GM21576 (cell line): Measurements from ENCODE around the gene SLC5A10.
A peak's percentile ranks its signal among the peaks of the same experiment; 100 is the strongest.
"Not testable (repeated sequence)": the region's sequence is repeated elsewhere in the genome, so short reads cannot be mapped to it uniquely, and the experiment has no call there.

Experiments
- ATAC-seq: cut with Tn5 transposase; IDR thresholded peaks from one replicate; pipeline ENCODE4 v1.9.1; 2021; ENCODE audit warnings: mild to moderate bottlenecking, moderate library complexity; ENCODE audit not compliant: unreplicated experiment

The SLC5A10 gene

GRCh38 chr17:18946536-18946935, 5.4 kb upstream of the SLC5A10 start:
- ATAC-seq: no peak

GRCh38 chr17:18947866-18948265, 4.1 kb upstream of the SLC5A10 start:
- ATAC-seq: no peak

DNA sequence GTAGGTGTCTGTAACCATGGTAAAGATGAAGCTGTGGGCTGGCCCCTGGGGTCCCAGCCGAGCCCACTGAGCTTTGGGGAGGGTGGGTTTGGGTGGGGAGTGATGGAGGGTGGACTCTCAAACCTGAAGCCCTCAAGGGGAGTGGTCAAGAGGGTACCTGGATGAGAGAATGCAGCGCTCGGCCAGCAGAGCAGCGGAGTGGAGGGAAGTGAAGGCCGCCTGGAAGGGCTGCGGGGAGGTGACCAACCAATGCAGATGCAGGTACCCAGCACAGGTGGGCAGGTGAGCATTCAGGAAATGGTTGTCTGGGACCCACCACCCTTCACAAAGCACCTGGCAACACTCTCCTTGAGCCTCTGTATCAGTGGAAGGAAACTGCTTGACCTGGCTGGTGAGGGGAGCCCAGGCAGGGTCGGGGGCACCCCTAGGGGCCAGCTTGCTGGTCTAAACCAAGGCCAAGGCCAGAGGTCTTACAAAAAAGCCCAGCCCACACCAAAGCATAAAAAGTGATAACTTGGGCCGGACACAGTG, 3.4 kb upstream of the SLC5A10 start:
- ATAC-seq: no peak

- ATAC-seq: no peak
These were observed 2.4 kb upstream of the SLC5A10 start for GRCh38 chr17:18949566-18949965.

DNA sequence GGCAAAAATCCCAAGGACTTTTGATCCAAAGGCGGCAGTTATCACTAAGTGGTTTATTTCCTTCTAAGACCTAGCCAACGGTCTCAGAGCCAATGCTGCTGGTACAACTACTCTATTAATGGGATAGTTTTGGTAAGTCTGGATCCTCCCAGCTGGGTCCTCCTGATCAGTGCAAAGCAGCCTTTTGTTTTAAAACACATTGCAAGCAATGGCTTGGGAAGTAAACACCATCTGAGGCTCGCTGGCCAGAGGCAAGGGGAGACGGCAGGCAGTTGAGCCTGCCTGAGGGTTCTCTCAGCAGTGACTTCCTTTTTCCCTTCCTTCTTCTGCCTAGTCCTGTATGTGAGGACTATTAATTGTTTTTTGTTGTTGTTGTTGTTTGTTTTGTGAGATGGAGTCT, 1.6 kb upstream of the SLC5A10 start:
- ATAC-seq: no peak

DNA sequence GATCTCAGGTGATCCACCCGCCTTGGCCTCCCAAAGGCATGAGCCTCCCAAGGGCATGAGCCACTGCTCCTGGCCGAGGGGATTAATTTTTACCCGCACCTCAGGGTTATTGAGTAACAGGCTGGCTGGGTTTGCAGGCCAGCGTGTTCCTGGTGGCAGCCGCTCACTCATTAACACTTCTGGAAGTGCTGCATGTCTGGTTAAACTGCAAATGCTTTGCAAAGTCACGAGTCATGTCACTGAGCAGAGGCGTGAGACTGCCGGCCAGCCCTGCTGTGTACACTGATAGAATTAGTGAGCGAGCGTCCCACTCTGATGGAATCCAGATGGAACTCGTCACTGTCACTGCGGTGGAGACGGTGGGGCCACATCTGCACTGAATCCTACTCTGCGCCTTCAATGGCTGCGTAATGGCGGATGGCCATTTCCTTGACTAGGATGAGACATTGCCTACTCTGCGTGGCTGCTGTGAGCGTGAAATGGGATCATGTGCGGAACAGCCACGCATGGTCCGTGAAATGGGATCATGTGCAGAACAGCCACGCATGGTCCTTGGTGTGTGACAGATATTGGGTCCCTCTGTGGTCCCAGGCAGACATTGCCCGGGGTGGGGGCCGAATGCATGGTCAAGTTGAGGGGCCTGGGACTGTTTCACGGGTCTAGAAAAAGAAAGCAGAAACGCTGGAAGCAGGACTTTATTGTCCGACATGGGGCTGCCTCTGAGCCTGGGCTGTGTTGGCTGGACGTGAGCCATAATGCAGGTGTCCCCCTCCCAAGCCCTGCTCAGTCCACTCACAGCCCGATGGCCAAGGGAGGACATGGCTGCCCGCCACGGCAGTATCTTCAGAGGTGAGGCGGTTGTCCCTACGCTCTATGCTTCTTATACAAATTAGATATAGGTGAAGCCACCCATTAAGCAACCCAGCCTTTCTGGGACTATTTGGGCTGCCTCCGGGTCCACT, 740 bp upstream of the SLC5A10 start:
- no peak for ATAC-seq

- no peak for ATAC-seq
These were observed 1.3 kb downstream of the SLC5A10 start for GRCh38 chr17:18953231-18953728.

- ATAC-seq: no peak
These were observed 2.4 kb downstream of the SLC5A10 start for GRCh38 chr17:18954321-18954720.

- ATAC-seq: no peak
These were observed 3.0 kb downstream of the SLC5A10 start for GRCh38 chr17:18955009-18955408.

- not testable (repeated sequence) for ATAC-seq
These were observed 4.1 kb downstream of the SLC5A10 start for GRCh38 chr17:18956021-18956420.

- ATAC-seq: no peak
These were observed 4.6 kb downstream of the SLC5A10 start for GRCh38 chr17:18956581-18956980.

DNA sequence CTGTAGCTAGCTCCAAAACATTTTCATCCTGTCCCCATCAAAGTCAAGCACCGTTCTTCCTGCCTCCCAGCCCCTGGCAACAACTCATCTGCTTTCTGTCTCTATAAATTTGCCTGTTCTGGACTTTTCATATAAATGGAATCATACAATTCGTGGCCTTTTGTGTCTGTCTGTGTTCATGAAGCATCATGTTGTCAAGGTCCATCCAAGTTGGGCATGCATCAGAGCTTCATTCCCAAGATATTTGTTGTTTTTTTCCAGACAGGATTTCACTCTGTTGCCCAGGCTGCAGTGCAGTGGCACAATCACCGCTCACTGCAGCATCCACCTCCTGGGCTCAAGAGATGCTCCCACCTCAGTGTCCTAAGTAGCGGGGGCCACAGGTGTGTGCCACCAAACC, 5.9 kb downstream of the SLC5A10 start:
- ATAC-seq: no peak

DNA sequence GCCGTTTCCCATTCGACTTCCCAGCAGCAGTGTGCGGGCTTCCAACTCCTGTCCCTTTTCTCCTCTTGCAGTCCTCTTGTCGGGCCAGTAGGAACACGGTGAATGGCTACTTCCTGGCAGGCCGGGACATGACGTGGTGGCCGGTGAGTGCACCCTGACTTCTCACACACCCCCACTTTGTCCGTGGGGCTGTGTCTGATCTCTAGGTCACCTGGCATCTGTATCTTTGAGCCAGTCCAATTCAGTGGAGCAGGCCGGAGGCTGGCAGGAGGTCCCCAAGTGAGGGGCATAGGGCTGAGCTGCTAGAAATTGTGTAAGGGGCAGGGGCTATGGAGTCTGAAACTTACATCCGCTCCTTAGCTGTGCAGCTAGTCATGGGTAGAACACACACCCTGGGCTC, 6.6 kb downstream of the SLC5A10 start:
- ATAC-seq: no peak

- ATAC-seq: no peak
These were observed 7.3 kb downstream of the SLC5A10 start for GRCh38 chr17:18959071-18959844.

- ATAC-seq: no peak
These were observed 7.9 kb downstream of the SLC5A10 start for GRCh38 chr17:18959845-18960240.

DNA sequence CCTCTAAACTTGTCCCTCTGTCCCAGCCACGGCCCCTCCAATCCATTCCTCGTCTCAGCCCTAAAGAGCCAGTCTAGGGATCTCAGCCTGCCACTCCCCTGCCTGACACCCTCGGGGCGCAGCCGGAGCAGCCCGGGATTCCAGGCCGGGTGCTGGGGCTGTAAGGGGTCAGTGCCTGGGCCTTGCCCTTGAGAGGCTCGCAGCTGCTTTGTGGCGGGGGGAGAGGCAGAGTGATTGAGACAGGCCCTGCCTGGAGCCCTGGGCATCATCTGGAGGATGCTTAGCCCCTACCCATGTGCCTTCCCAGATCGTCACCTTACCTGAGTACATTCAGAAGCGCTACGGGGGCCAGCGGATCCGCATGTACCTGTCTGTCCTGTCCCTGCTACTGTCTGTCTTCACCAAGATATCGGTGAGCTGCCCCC, 8.3 kb downstream of the SLC5A10 start:
- ATAC-seq: no peak

DNA sequence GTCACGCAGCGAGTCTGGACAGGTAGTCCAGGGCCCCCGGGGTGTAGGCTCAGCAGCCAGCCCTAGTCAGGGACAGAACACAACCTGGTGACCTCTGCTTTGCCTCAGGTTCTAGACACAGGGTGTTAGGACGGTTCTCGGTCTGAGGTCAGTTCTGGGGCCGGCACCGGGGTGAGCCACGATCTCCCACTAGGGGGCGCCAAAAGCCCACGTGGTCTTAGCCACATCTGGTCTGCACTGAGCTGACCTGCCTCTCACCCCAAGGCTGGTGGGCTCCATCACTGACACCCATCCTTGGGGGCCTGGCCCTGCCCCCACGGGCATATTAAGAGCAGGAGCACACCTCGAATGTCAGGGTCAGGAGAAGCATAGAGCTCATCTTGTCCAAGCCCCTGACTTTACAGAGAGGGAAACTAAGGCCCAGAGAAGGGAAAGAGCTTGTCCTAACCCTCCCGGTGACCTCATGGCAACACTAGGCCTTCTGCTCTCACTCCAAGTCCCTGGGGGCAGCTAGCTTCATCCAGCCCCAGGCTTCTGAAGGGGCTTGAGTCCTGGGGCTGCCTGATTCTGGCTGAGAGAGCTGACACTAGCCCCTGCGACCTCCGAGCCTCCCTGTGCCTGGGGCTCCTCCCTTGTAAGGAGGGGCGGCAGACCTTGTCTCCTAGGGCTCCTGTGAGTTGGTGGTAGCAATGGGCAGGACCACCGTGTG, 9.0 kb downstream of the SLC5A10 start:
- peak; percentile 76 for ATAC-seq

GRCh38 chr17:18961634-18962493, 9.9 kb downstream of the SLC5A10 start:
- ATAC-seq: no peak

DNA sequence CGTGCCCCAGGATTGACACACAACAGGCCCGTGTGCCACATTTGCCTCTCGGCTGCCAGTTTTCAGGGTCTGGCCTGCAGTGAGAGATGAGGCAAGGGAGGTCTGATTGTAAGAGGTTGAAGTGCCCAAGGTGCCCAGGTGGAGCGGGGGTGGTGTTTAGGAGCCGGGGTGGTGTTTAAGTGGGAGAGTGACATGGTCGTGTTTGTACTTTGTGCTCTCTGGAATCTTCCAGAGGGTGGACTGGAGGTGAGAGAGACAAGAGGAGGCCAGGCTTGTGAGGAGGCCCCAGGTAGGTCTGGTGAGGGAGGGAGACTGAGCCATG, 10.5 kb downstream of the SLC5A10 start:
- no peak for ATAC-seq
